HG03442 (cell line): Measurements from ENCODE around the gene ACBD6.
"Not testable (repeated sequence)": the region's sequence is repeated elsewhere in the genome, so short reads cannot be mapped to it uniquely, and the experiment has no call there.

ENCODE experiments used
- ATAC-seq: cut with Tn5 transposase; IDR thresholded peaks from one replicate; pipeline ENCODE4 v1.9.1; 2021; ENCODE audit warnings: mild to moderate bottlenecking, moderate library complexity; ENCODE audit not compliant: unreplicated experiment

The ACBD6 gene

GRCh38 chr1:180489976-180490375 is 12.4 kb downstream of the ACBD6 start:
- ATAC-seq = no peak

- no peak for ATAC-seq
These were observed 13.1 kb downstream of the ACBD6 start for GRCh38 chr1:180489313-180489712.

- no peak for ATAC-seq
These were observed 13.7 kb downstream of the ACBD6 start for GRCh38 chr1:180488661-180489060.

GRCh38 chr1:180486092-180486491 is 16.3 kb downstream of the ACBD6 start:
- ATAC-seq = no peak

GRCh38 chr1:180484490-180484889 is 17.9 kb downstream of the ACBD6 start:
- no peak for ATAC-seq

- ATAC-seq = no peak
These were observed 19.7 kb downstream of the ACBD6 start for GRCh38 chr1:180482425-180483275.

GRCh38 chr1:180470031-180470430 is 32.3 kb downstream of the ACBD6 start:
- ATAC-seq = no peak

GRCh38 chr1:180468311-180468710 is 34.1 kb downstream of the ACBD6 start:
- ATAC-seq = no peak

- no peak for ATAC-seq
These were observed 40.3 kb downstream of the ACBD6 start for GRCh38 chr1:180462102-180462501.

- not testable (repeated sequence) for ATAC-seq
These were observed 40.7 kb downstream of the ACBD6 start for GRCh38 chr1:180461682-180462081.

GRCh38 chr1:180458807-180459206 is 43.6 kb downstream of the ACBD6 start:
- ATAC-seq = no peak

- no peak for ATAC-seq
These were observed 46.2 kb downstream of the ACBD6 start for GRCh38 chr1:180456191-180456590.

GRCh38 chr1:180451504-180451903 is 50.9 kb downstream of the ACBD6 start:
- no peak for ATAC-seq

- no peak for ATAC-seq
These were observed 57.9 kb downstream of the ACBD6 start for GRCh38 chr1:180444522-180444921.

- ATAC-seq = no peak
These were observed 62.0 kb downstream of the ACBD6 start for GRCh38 chr1:180440335-180440734.

GRCh38 chr1:180435566-180435965 is 66.8 kb downstream of the ACBD6 start:
- ATAC-seq = no peak

- ATAC-seq = no peak
These were observed 68.5 kb downstream of the ACBD6 start for GRCh38 chr1:180433873-180434272.

- ATAC-seq = no peak
These were observed 70.7 kb downstream of the ACBD6 start for GRCh38 chr1:180431683-180432082.

GRCh38 chr1:180428782-180429695 is 73.3 kb downstream of the ACBD6 start:
- no peak for ATAC-seq

GRCh38 chr1:180425952-180426351 is 76.4 kb downstream of the ACBD6 start:
- ATAC-seq = no peak

- peak; percentile 49 for ATAC-seq
These were observed 77.4 kb downstream of the ACBD6 start for GRCh38 chr1:180424848-180425457.
